B cell (primary cell): Measurements from ENCODE around the gene POLR3G. TPM values are rescaled to one million over a fixed set of nuclear protein-coding genes. Genes with fewer than 3 reads are reported as not detected.

Experiments
- ATAC-seq: fragments of 200-7000 bp; cut with Tn5 transposase; one replicate; pipeline ENCODE4 v1.10.0; 2021; ENCODE audit warnings: low read depth, mild to moderate bottlenecking, moderate number of reproducible peaks, moderate library complexity
- CTCF ChIA-PET: fragments of 350-600 bp; sonication (Branson Sonifier 250); formaldehyde crosslinking; loops from one replicate; lab custom pipeline; 2021; ENCODE audit warnings: antibody characterized with exemption, inconsistent platforms; lab: Charles Lee
- POLR2A ChIA-PET: fragments of 350-600 bp; sonication (Branson Sonifier 250); formaldehyde crosslinking; loops from one replicate; lab custom pipeline; 2021; ENCODE audit warnings: antibody characterized with exemption; lab: Charles Lee
- DNase-seq: peaks from one replicate; pipeline ENCODE4 v3.0.0; 2013
- H2AFZ ChIP-seq: 2 replicates; pipeline ENCODE4 v1.6.1; 2012; ENCODE audit warnings: mild to moderate bottlenecking, low read depth, low read length; ENCODE audit not compliant: insufficient read depth, poor library complexity, severe bottlenecking
- H3K27ac ChIP-seq, 2 donors: 1 replicate in 1 of 2; 2 replicates in 1 of 2; pipeline ENCODE4 v1.5.1; 2012 to 2013; ENCODE audit warnings: low read length in 2 of 2, mild to moderate bottlenecking in 2 of 2, moderate library complexity in 1 of 2
- H3K27me3 ChIP-seq, 4 experiments: fragments of 200-600 bp in 1 of 4; sonication (generic) in 1 of 4; replicated peaks in 1 of 4; 1 replicate in 2 of 4; 2 replicates in 2 of 4; pipeline versions ENCODE4 v1.6.1 to v1.7.0; 2013 to 2016; ENCODE audit warnings: low read length in 3 of 4, mild to moderate bottlenecking in 2 of 4, mixed read lengths in 1 of 4, moderate library complexity in 1 of 4; ENCODE audit not compliant: insufficient read depth in 4 of 4, control insufficient read depth in 3 of 4; ENCODE audit errors: control extremely low read depth in 1 of 4
- H3K36me3 ChIP-seq, 2 experiments: replicated peaks in 1 of 2; 1 replicate in 1 of 2; 2 replicates in 1 of 2; pipeline versions ENCODE4 v1.6.1 to v1.7.1; 2013; ENCODE audit warnings: low read length in 1 of 2; ENCODE audit not compliant: insufficient read depth in 2 of 2, control insufficient read depth in 1 of 2; ENCODE audit errors: control extremely low read depth in 1 of 2, extremely low read depth in 1 of 2
- H3K4me1 ChIP-seq, 2 donors: fragments of 200-600 bp in 1 of 2; sonication (generic) in 1 of 2; 1 replicate in 1 of 2; 2 replicates in 1 of 2; pipeline versions ENCODE4 v1.5.1 to v1.6.1; 2013 to 2017; ENCODE audit warnings: low read length in 2 of 2; ENCODE audit not compliant: control insufficient read depth in 2 of 2, insufficient read depth in 2 of 2
- H3K4me2 ChIP-seq: replicated peaks from 2 replicates; pipeline ENCODE3; 2012; ENCODE audit warnings: mild to moderate bottlenecking, low read depth, low read length; ENCODE audit not compliant: poor library complexity, severe bottlenecking
- H3K4me3 ChIP-seq, 5 experiments: fragments of 200-600 bp in 1 of 5; sonication (generic) in 1 of 5; 1 replicate in 3 of 5; 2 replicates in 2 of 5; pipeline versions ENCODE4 v1.5.1 to v1.7.0; 2011 to 2016; ENCODE audit warnings: low read length in 4 of 5, mild to moderate bottlenecking in 4 of 5, low read depth in 2 of 5, control low read depth in 1 of 5, moderate library complexity in 1 of 5; ENCODE audit not compliant: insufficient read depth in 1 of 5; ENCODE audit errors: control extremely low read depth in 1 of 5, extremely low read depth in 1 of 5
- H3K79me2 ChIP-seq: fragments of 200-600 bp; sonication (generic); one replicate; pipeline ENCODE4 v1.6.0; 2016; ENCODE audit warnings: low read length; ENCODE audit not compliant: control insufficient read depth, insufficient read depth
- H3K9ac ChIP-seq: fragments of 200-600 bp; sonication (generic); 2 replicates; pipeline ENCODE4 v1.6.1; 2017; ENCODE audit warnings: mild to moderate bottlenecking, low read length, moderate library complexity
- H3K9me3 ChIP-seq, 3 donors: one replicate each; pipeline versions ENCODE4 v1.6.1 to v1.7.1; 2013; ENCODE audit warnings: low read length in 2 of 3; ENCODE audit not compliant: control insufficient read depth in 2 of 3, insufficient read depth in 1 of 3; ENCODE audit errors: control extremely low read depth in 1 of 3
- H4K20me1 ChIP-seq: 2 replicates; pipeline ENCODE4 v1.6.0; 2012; ENCODE audit warnings: mild to moderate bottlenecking, low read length; ENCODE audit not compliant: insufficient read depth, control insufficient read depth, poor library complexity, severe bottlenecking
- H3K27ac Mint-ChIP-seq: one replicate; pipeline ENCODE4 v1.8.0; 2021; ENCODE audit warnings: mixed read lengths
- H3K27me3 Mint-ChIP-seq: one replicate; pipeline ENCODE4 v1.8.0; 2021; ENCODE audit warnings: mixed read lengths
- H3K4me1 Mint-ChIP-seq: one replicate; pipeline ENCODE4 v1.8.0; 2021; ENCODE audit warnings: mixed read lengths
- H3K4me3 Mint-ChIP-seq: one replicate; pipeline ENCODE4 v1.8.0; 2021; ENCODE audit warnings: mixed read lengths
- H3K9me3 Mint-ChIP-seq: one replicate; pipeline ENCODE4 v1.8.0; 2022; ENCODE audit warnings: mixed read lengths; ENCODE audit not compliant: insufficient read depth
- CTCF ChIP-seq: fragments of 200-600 bp; IDR thresholded peaks from one replicate; pipeline ENCODE4 v1.8.0; 2022; ENCODE audit warnings: antibody characterized with exemption, mild to moderate bottlenecking
- EZH2 ChIP-seq: IDR thresholded peaks from 2 replicates; pipeline ENCODE4 v1.6.1; 2012; ENCODE audit warnings: borderline replicate concordance, low read depth, mild to moderate bottlenecking, moderate library complexity, low read length; ENCODE audit not compliant: insufficient read depth, poor library complexity, severe bottlenecking
- WGBS: methylation state at CpG from one replicate; pipeline ENCODE4 v1.1.5; 2013; ENCODE audit warnings: missing lambda C conversion rate; ENCODE audit not compliant: insufficient coverage; 5-methylcytosine and 5-hydroxymethylcytosine counted together
- intact Hi-C: fragments of 100-400 bp; cut with micrococcal nuclease; formaldehyde crosslinking; loops from one replicate; pipeline ENCODE4 v1.10.0; 2022
- polyA plus RNA-seq: library from polyadenylated mRNA; depleted of rRNA; stranded (reverse); fragments of >200 nt; gene quantifications from 2 replicates; pipeline ENCODE4 v1.2.3, GENCODE V29; 2012
- total RNA-seq, 2 donors: library from RNA; stranded (reverse); fragments of 120-200 nt in 1 of 2; gene quantifications; 1 replicate in 1 of 2; 2 replicates in 1 of 2; pipeline versions ENCODE4 v1.2.3 to v1.2.4, GENCODE V29; 2013 to 2022

Gene POLR3G
- total and polyA plus RNA-seq, 2 donors (not counting 1 experiment from before 2014, with no cell fraction given), result 0.52 to 2.3 TPM

- no peaks in the 10 kb centered on the region for H3K9me3 Mint-ChIP-seq
- peaks cover 16% of the 10 kb centered on the region for H3K79me2 ChIP-seq
- intact Hi-C loops, result loop anchor here (10.0 kb wide), 1 partner anchor 1592 kb away; the partner anchor contains the start of gene MEF2C
- H3K4me1 Mint-ChIP-seq, result peaks cover 17% of the 10 kb centered on the region
- whole genome bisulfite sequencing, result 100% methylated on average over 2 of the region's 2 CpGs
- H2AFZ ChIP-seq, result no peak overlapping the region
- H3K27me3 ChIP-seq, result no peaks in the 10 kb centered on the region
- H3K4me3 Mint-ChIP-seq, result no peak overlapping the region
- H3K4me1 ChIP-seq, result peaks cover 11 to 15% of the 10 kb centered on the region in 2 donors
- no peak for DNase-seq
- H3K4me3 ChIP-seq, result no peak overlapping the region
- no peak overlapping the region for H3K4me2 ChIP-seq
- H3K9me3 ChIP-seq, result no peaks in the 10 kb centered on the region
- H3K9ac ChIP-seq, result no peak overlapping the region
- no peaks in the 10 kb centered on the region for H3K27me3 Mint-ChIP-seq
- no peak overlapping the region for H3K27ac Mint-ChIP-seq
- H3K36me3 ChIP-seq, result no peaks in the 10 kb centered on the region
- no peaks in the 10 kb centered on the region for H4K20me1 ChIP-seq
- no peak overlapping the region for H3K27ac ChIP-seq
- ChIA-PET CTCF (interaction anchor here (2.6 kb wide), 1 partner anchor 53 kb away, joined by 8 read pairs; the partner anchor contains the start of gene LYSMD3), POLR2A (no interaction called here)
- no peak for TF ChIP-seq EZH2
- no peak for TF ChIP-seq CTCF
- ATAC-seq, result no peak
Measured at GRCh38 chr5:90477073-90477472, 2.4 kb downstream of the POLR3G start.

GRCh38 chr5:90477621-90478215 lies 3.1 kb downstream of the POLR3G start:
- Histone ChIP-seq H3K4me3 (no peak overlapping the region), H3K4me1 (peaks cover 8 to 13% of the 10 kb centered on the region in 2 donors), H3K36me3 (no peaks in the 10 kb centered on the region), H4K20me1 (no peaks in the 10 kb centered on the region), H3K9ac (no peak overlapping the region), H3K27ac (no peak overlapping the region), H2AFZ (no peak overlapping the region), H3K27me3 (no peaks in the 10 kb centered on the region), H3K9me3 (no peaks in the 10 kb centered on the region), H3K4me2 (no peak overlapping the region), H3K79me2 (peaks cover 12% of the 10 kb centered on the region)
- ChIA-PET CTCF (interaction anchor here (2.6 kb wide), 1 partner anchor 52 kb away, joined by 8 read pairs; the partner anchor contains the start of gene LYSMD3), POLR2A (no interaction called here)
- ATAC-seq, result no peak
- WGBS, result 100% methylated on average over 3 of the region's 8 CpGs
- Mint-ChIP-seq H3K9me3 (no peaks in the 10 kb centered on the region), H3K27ac (no peak overlapping the region), H3K27me3 (no peaks in the 10 kb centered on the region), H3K4me1 (peaks cover 14% of the 10 kb centered on the region), H3K4me3 (no peak overlapping the region)
- intact Hi-C loops, result loop anchor here (10.0 kb wide), 1 partner anchor 1593 kb away; the partner anchor contains the start of gene MEF2C
- TF ChIP-seq EZH2 (no peak), CTCF (no peak)
- no peak for DNase-seq
